ENCODE results near the gene E2F7. TPM values are rescaled to one million over a fixed set of nuclear protein-coding genes. Genes with fewer than 3 reads are reported as not detected.

The E2F7 gene
- total and polyA plus RNA-seq, 2 of the 13 experiments (the other 11 are each of a cell fraction or from before 2014, with no cell fraction given): 1.7 to 7.3 TPM

DNA sequence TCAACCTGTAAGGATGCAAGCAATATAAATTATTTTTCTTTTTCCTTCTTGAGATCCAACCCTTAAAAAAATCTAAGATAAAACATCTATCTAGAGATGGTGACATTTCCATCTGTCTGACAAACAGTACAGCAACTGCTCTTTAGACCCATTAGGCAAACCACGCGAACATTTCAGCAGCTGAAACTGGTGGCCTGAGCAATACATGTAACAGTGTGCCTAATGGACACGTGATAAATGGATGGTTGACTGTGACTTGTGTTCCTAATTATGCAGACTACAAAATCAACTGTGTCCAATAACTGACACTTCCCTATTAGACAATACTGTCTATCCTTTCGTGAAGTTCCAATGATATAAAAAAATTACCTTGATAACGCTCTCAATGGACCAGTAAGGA, 18.9 kb downstream of the E2F7 start:
- Histone ChIP-seq H3K4me2 (ENCODE audit: low read depth, low read length) (no peak overlapping the region), H3K27ac (ENCODE audit: extremely low read length, insufficient read depth, low read length) (no peak overlapping the region), H4K20me1 (ENCODE audit: insufficient read depth, low read length) (no peaks in the 10 kb centered on the region), H2AFZ (ENCODE audit: low read length) (no peak overlapping the region), H3K4me3 (replicated peaks in 1 of 3; ENCODE audit: insufficient read depth in 1 of 3, low read depth in 2 of 3, low read length in 3 of 3) (no peak overlapping the region), H3K4me1 (ENCODE audit: insufficient read depth, low read length) (no peaks in the 10 kb centered on the region), H3K27me3 (ENCODE audit: control insufficient read depth in 1 of 2, insufficient read depth in 2 of 2, low read length in 2 of 2) (no peaks in the 10 kb centered on the region), H3K36me3 (replicated peaks in 1 of 2; ENCODE audit: control insufficient read depth in 1 of 2, insufficient read depth in 2 of 2, low read length in 2 of 2) (peaks cover 8 to 35% of the 10 kb centered on the region in 2 experiments; a peak in 4 of 5 replicates), H3K9me3 (ENCODE audit: low read length) (no peaks in the 10 kb centered on the region), H3K9ac (ENCODE audit: insufficient read depth, low read depth, low read length) (no peak overlapping the region), H3K79me2 (ENCODE audit: insufficient read depth, low read length) (no peaks in the 10 kb centered on the region)
- CTCF ChIA-PET (ENCODE audit: low intra/inter-chr PET ratio, low total read pairs): no interaction called here
- in situ Hi-C loops (cut with HindIII; ENCODE audit: extremely low pct_ligation_motif_present, low pct_unique_long_range_greater_than_20kb) (no loop called here), intact Hi-C loops (cut with micrococcal nuclease; ENCODE audit: unreplicated experiment) (no loop called here)
- FAIRE-seq (no peak), DNase-seq (ENCODE audit: low spot score) (no peak), ATAC-seq (no peak)
- WGBS (ENCODE audit: low lambda C conversion rate): 97% methylated on average over 5 of the region's 5 CpGs
- POLR2A ChIA-PET: no interaction called here
- no TSS peak for BruUV-seq (replicated peaks)
- no peak for TF ChIP-seq ZBTB34 (CRISPR knock-in tag; IDR thresholded peaks at IDR 0.05)
- TF ChIP-seq KMT2A (CRISPR knock-in tag; IDR thresholded peaks at IDR 0.05): no peak
- no peak for TF ChIP-seq TFE3 (CRISPR knock-in tag; IDR thresholded peaks at IDR 0.05)
- no peak for TF ChIP-seq ATAD3A (CRISPR knock-in tag; IDR thresholded peaks at IDR 0.05)
- no peak for TF ChIP-seq YEATS4 (CRISPR knock-in tag; IDR thresholded peaks at IDR 0.05; ENCODE audit: borderline replicate concordance)
- no peak for TF ChIP-seq SNAPC4 (CRISPR knock-in tag; IDR thresholded peaks at IDR 0.05)
- no peak for TF ChIP-seq GMEB1 (CRISPR knock-in tag; IDR thresholded peaks at IDR 0.05; ENCODE audit: borderline replicate concordance)
- TF ChIP-seq ATRX (CRISPR knock-in tag; IDR thresholded peaks at IDR 0.05; ENCODE audit: borderline replicate concordance): no peak
- TF ChIP-seq ZNF24 (IDR thresholded peaks at IDR 0.05): no peak
- no peak for TF ChIP-seq ZSCAN21 (CRISPR knock-in tag; IDR thresholded peaks at IDR 0.05; ENCODE audit: borderline replicate concordance)
- TF ChIP-seq TCF7L2 (IDR thresholded peaks at IDR 0.05; ENCODE audit: low read depth, low read length): no peak
- no peak for TF ChIP-seq ATF6 (CRISPR knock-in tag; conservative IDR thresholded peaks at IDR 0.05)
- TF ChIP-seq ZNF790 (CRISPR knock-in tag; IDR thresholded peaks at IDR 0.05; ENCODE audit: borderline replicate concordance): no peak
- no peak for TF ChIP-seq NKX3-1 (CRISPR knock-in tag; IDR thresholded peaks at IDR 0.05)
